GM18526 (cell line): ENCODE results near the gene NEDD4L.

Experiments used
- POLR2A ChIP-seq: IDR thresholded peaks from 3 replicates; pipeline ENCODE4 v1.6.1; 2011; ENCODE audit not compliant: insufficient read length; ENCODE audit errors: extremely low read depth

The NEDD4L gene

DNA sequence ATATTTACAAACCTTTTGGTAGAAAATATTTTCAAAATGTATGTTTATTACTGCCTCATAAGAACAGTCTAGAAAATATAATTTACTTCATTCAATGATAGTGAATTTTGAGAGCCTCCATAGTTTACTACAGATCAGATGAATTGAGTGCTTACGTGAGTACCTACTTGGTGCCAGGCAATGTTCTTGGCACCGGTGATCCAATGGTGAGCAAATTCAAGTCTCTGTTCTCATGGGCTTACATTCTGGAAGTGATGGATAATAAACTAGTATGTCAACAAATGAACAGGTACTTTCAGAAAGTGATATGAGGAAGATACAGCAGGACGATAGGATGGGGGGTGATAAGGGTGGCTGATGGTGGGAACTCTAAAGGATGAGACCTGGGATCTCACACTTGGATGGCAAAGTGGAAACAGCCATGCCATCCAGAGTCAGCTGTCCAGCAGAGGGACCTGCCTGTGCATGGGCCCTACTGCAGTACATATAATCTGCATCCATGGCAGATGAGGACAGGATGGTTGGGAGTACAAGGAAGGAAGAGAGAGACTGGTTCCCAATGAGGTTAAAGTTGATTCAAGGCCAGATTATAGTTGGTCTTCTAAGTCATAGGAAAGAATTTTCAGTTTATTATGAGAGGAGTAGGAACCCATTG is 277.0 kb downstream of the NEDD4L start:
- TF ChIP-seq POLR2A, result no peak

GRCh38 chr18:58321986-58322385 is 278.0 kb downstream of the NEDD4L start:
- no peak for TF ChIP-seq POLR2A

- TF ChIP-seq POLR2A, result no peak
Measured at GRCh38 chr18:58322464-58322863, 278.4 kb downstream of the NEDD4L start.

DNA sequence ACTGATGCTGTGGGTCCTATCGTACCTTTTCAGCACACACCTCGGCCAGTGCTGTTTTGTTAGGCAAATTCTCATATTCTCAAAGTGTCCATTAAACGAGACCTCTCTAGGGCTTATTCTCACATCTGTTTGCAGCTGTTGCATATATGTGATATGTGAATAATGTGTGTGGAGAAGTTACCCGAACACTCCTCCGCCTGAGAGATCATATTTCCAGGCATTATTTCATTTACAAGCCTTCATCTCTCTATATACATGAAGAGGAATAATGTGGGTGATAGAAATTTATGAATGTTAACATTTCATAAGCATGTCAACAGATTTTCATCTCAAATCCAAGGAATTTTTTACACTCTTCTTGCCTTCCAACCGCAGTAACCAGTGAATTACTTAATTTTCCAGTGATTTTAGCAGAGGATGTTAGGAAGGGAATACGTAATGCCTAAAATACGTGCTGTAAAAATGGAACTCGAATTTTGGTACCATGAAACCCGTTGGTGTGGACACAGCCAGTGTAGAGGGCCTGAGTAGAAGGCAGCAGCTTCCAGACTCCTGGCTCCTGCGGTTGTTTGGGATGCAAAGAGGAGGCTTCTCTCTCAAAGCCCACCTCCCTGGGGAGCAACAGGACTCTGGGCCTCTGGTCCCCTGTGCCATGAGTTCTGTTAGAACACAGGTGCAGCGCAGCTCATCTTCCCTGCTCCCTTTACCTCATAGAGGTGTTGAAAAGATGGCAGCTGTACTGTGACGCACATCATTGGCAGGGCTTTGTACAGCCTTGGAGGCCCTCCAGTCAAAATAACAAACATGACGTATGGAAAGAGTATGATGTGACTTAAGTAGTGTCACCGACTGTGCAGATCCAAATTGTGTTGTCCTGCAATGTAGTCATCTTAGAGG is 280.1 kb downstream of the NEDD4L start:
- TF ChIP-seq POLR2A, result no peak

GRCh38 chr18:58324824-58325480 is 280.9 kb downstream of the NEDD4L start:
- TF ChIP-seq POLR2A, result no peak

GRCh38 chr18:58325494-58325893 is 281.5 kb downstream of the NEDD4L start:
- no peak for TF ChIP-seq POLR2A

DNA sequence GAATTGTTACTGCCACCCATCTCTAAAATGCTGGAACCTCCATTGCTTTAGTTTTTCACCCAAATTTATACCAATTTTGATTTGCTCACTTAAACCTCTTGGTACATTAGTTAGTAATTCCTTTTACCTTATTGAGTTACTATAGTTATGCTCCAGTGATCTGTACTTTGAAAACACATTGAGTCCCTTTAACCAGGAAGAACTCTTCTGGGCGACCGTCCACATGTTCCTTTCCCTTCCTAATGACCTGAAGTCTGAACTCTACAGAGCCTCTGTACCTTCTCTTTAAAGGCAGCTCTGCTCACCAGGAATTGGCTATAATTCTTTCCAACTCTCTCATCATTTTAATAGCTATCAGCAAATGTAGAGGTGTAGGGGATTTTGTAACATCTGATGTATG is 290.0 kb downstream of the NEDD4L start:
- TF ChIP-seq POLR2A, result no peak

GRCh38 chr18:58335223-58335622 is 291.2 kb downstream of the NEDD4L start:
- no peak for TF ChIP-seq POLR2A

DNA sequence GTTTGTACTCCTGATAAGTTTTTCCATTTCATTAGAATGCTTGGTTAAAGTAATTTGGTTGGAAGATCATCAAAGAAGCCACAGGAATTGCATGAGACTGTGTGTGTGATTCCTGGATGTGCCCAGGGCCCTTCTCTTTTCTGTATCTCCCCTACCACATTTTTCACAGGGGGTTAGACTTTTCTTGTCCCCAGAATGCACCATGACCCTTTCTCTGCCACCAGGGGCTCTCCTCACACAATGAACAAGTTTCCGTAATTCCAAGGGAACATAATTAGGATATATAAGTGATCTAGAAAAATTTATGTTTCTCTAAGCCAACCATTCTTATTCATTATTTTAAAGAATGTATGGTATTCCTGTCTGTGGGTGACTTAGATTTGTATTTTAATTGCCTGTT is 291.8 kb downstream of the NEDD4L start:
- no peak for TF ChIP-seq POLR2A

DNA sequence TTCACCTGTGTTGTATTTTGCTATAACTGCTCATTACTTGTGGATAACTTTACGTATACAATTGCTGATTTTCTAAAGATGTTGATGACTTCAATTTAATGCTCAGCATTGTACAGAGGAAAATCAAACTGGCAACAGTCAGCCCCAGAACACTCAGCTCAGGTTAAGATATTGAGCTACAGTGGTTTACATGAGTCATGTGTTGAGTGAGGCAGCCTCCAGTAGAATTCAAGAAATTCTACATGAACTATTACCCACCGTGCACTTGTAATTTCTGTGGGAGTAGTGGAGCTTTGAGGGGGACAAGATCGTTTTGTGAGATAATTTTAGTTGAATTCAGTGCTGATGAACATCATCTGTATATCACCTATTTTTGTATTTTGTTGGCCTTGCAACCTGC is 292.6 kb downstream of the NEDD4L start:
- no peak for TF ChIP-seq POLR2A

DNA sequence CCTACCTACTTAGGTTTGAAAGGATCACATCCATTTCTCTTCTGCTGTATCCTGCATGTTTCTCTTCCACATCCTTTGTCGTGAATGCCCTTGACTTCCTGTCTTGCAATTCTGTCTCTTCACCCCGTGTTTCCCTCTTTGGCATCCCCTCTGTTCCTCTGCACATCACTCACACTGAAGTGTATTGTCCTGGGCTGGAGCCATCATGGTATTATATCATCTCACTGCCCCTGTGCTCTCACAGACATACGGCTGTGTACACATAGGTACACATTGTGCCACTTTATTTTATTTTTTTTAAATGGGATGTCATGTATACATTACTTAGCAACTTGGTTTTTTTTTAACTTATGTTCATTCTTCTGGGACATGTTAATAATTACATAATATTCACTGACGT is 293.3 kb downstream of the NEDD4L start:
- TF ChIP-seq POLR2A, result no peak

DNA sequence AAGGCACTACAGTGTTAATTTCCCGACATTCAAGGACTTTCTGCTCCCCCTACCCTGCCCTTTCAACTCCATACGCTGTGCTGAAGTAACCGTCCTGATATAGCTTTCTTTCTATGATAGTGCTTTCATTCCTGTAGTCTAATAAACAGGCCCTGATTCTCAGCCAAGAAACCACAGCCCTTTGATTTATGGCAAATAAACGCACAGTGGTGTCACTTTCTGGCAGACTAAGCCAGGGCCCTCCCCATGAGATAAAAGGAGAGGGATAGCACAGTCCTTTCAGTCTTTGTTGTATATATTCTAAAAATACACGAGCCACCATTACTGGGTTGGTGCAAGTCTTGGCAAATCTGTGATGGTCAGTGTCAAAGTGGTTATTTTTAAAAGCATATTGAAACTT is 293.7 kb downstream of the NEDD4L start:
- no peak for TF ChIP-seq POLR2A

GRCh38 chr18:58338141-58338540 is 294.1 kb downstream of the NEDD4L start:
- TF ChIP-seq POLR2A, result no peak

- no peak for TF ChIP-seq POLR2A
Measured at GRCh38 chr18:58338961-58339592, 295.1 kb downstream of the NEDD4L start.

DNA sequence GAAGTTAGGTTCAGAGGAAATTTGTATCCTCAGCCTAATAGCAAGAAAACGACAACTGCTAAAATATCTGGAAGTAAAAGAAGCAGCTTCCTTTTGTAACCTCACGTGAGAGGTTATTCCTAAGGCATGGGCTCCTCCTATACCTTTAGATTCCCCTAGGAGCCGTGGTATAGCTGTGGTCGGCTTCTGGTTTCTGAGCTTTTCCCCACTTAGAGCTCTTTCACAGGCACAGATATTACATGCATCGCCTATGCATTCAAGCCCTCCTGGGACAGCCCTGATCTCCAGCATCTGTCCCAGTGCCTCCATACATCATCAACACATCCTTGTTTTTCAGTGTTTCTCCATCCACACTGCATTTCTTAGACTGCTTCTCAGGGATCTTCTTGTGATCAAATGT is 295.9 kb downstream of the NEDD4L start:
- TF ChIP-seq POLR2A, result no peak
